Endothelial cell of umbilical vein (primary cell): ENCODE results near the gene ANKRD31. TPM values are rescaled to one million over a fixed set of nuclear protein-coding genes. Genes with fewer than 3 reads are reported as not detected.

Experiments used
- BruUV-seq: library from RNA; stranded (reverse); fragments of 400-500 nt; replicated peaks from 2 replicates; lab custom pipeline; 2021; lab: Mats Ljungman, UMichigan
- CTCF ChIA-PET: fragments of 300-600, 350-600 bp; sonication (Branson Sonifier 250); formaldehyde crosslinking; loops from one replicate; lab custom pipeline; 2021; ENCODE audit warnings: antibody characterized with exemption, inconsistent platforms; lab: Charles Lee
- POLR2A ChIA-PET: fragments of 300-600, 350-600 bp; sonication (Branson Sonifier 250); formaldehyde crosslinking; loops from one replicate; lab custom pipeline; 2021; ENCODE audit warnings: antibody characterized with exemption, inconsistent platforms; lab: Charles Lee
- DNase-seq: peaks from one replicate; pipeline ENCODE4 v3.0.0-alpha.2; 2011; ENCODE audit warnings: low read depth, low spot score
- FAIRE-seq: peaks from 2 replicates; lab custom pipeline; 2011; peaks lifted over from hg19 to GRCh38; lab: Jason Lieb, UNC
- H2AFZ ChIP-seq: 2 replicates; pipeline ENCODE4 v1.6.0; 2012; ENCODE audit warnings: low read depth, low read length, control low read depth, inconsistent platforms
- H3K27ac ChIP-seq: 2 replicates; pipeline ENCODE4 v1.5.1; 2011; ENCODE audit warnings: low read depth, mild to moderate bottlenecking, control low read depth, low read length, moderate library complexity; ENCODE audit not compliant: insufficient read depth
- H3K27me3 ChIP-seq, 2 experiments: 2 replicates each; pipeline versions ENCODE4 v1.6.0 to v1.6.1; 2011; ENCODE audit warnings: low read length in 2 of 2, mixed read lengths in 1 of 2; ENCODE audit not compliant: control insufficient read depth in 2 of 2, insufficient read depth in 2 of 2
- H3K36me3 ChIP-seq, 2 experiments: 2 replicates in 1 of 2; 3 replicates in 1 of 2; pipeline ENCODE4 v1.5.1; 2011; ENCODE audit warnings: low read length in 2 of 2, mild to moderate bottlenecking in 1 of 2, moderate library complexity in 1 of 2; ENCODE audit not compliant: control insufficient read depth in 2 of 2, insufficient read depth in 2 of 2; ENCODE audit errors: extremely low read depth in 1 of 2
- H3K4me1 ChIP-seq: 3 replicates; pipeline ENCODE4 v1.5.1; 2011; ENCODE audit warnings: mild to moderate bottlenecking, low read length; ENCODE audit not compliant: control insufficient read depth, insufficient read depth; ENCODE audit errors: extremely low read depth
- H3K4me2 ChIP-seq: 2 replicates; pipeline ENCODE4 v1.6.1; 2011; ENCODE audit warnings: low read length, control low read depth, mixed read lengths; ENCODE audit not compliant: insufficient read depth
- H3K4me3 ChIP-seq, 3 experiments: fragments of 200-600 bp in 1 of 3; sonication (generic), shearing (Covaris generic) in 1 of 3; replicated peaks in 1 of 3; 2 replicates each; pipeline ENCODE4 v1.5.1; 2011 to 2016; ENCODE audit warnings: control low read depth in 3 of 3, low read length in 3 of 3, mild to moderate bottlenecking in 2 of 3, inconsistent platforms in 1 of 3, low read depth in 1 of 3, moderate library complexity in 1 of 3; ENCODE audit not compliant: insufficient read depth in 1 of 3
- H3K79me2 ChIP-seq: 2 replicates; pipeline ENCODE4 v1.6.0; 2012; ENCODE audit warnings: low read length, inconsistent platforms; ENCODE audit not compliant: control insufficient read depth, insufficient read depth
- H3K9ac ChIP-seq: replicated peaks from 2 replicates; pipeline ENCODE3; 2011; ENCODE audit warnings: low read length, control low read depth; ENCODE audit not compliant: insufficient read depth; ENCODE audit errors: extremely low read depth
- H3K9me1 ChIP-seq: replicated peaks from 3 replicates; pipeline ENCODE4 v1.6.0; 2011; ENCODE audit warnings: mild to moderate bottlenecking, low read length; ENCODE audit not compliant: control insufficient read depth, insufficient read depth; ENCODE audit errors: extremely low read depth
- H3K9me3 ChIP-seq: replicated peaks from 2 replicates; pipeline ENCODE4 v1.5.1; 2012; ENCODE audit warnings: low read length, inconsistent platforms; ENCODE audit not compliant: control insufficient read depth, insufficient read depth
- H4K20me1 ChIP-seq: replicated peaks from 2 replicates; pipeline ENCODE3; 2011; ENCODE audit warnings: mild to moderate bottlenecking, low read length; ENCODE audit not compliant: control insufficient read depth, insufficient read depth; ENCODE audit errors: extremely low read depth
- CTCF ChIP-seq, 2 donors: IDR thresholded peaks; 1 replicate in 1 of 2; 2 replicates in 1 of 2; pipeline ENCODE4 v1.5.1; 2011; ENCODE audit warnings: low read length in 2 of 2, mild to moderate bottlenecking in 2 of 2, moderate library complexity in 2 of 2, control low read depth in 1 of 2, inconsistent platforms in 1 of 2, low read depth in 1 of 2; ENCODE audit not compliant: insufficient read depth in 1 of 2; ENCODE audit errors: extremely low read depth in 1 of 2
- EZH2 ChIP-seq: IDR thresholded peaks from 2 replicates; pipeline ENCODE4 v1.6.1; 2012; ENCODE audit warnings: borderline replicate concordance, low read depth, mild to moderate bottlenecking, moderate library complexity, low read length, inconsistent platforms; ENCODE audit not compliant: severe bottlenecking
- FOS ChIP-seq: IDR thresholded peaks from 2 replicates; pipeline ENCODE4 v1.6.1; 2011; ENCODE audit warnings: mild to moderate bottlenecking, low read length, moderate library complexity, borderline replicate concordance; ENCODE audit not compliant: insufficient read depth
- GATA2 ChIP-seq: IDR thresholded peaks from 2 replicates; pipeline ENCODE4 v1.7.0; 2011; ENCODE audit warnings: low read depth, mild to moderate bottlenecking, moderate library complexity, mixed read lengths, low read length; ENCODE audit not compliant: insufficient read length, insufficient read depth
- JUN ChIP-seq: IDR thresholded peaks from 2 replicates; pipeline ENCODE4 v1.6.1; 2011; ENCODE audit warnings: borderline replicate concordance, low read depth; ENCODE audit not compliant: insufficient read length, insufficient read depth
- MAX ChIP-seq: IDR thresholded peaks from 2 replicates; pipeline ENCODE4 v1.6.1; 2011; ENCODE audit not compliant: insufficient read depth, insufficient read length
- MYC ChIP-seq: IDR thresholded peaks from one replicate; pipeline ENCODE4 v1.6.1; 2011; ENCODE audit warnings: mild to moderate bottlenecking, low read depth, low read length
- POLR2A ChIP-seq: IDR thresholded peaks from 2 replicates; pipeline ENCODE4 v1.6.1; 2012; ENCODE audit warnings: low read depth, mild to moderate bottlenecking, control low read depth, low read length
- POLR2AphosphoS5 ChIP-seq: IDR thresholded peaks from 2 replicates; pipeline ENCODE4 v1.6.1; 2012; ENCODE audit warnings: low read depth, mild to moderate bottlenecking, control low read depth, low read length, moderate library complexity; ENCODE audit not compliant: insufficient read depth
- dilution Hi-C: fragments of 300-500 bp; cut with MboI; formaldehyde crosslinking; loops from one replicate; pipeline ENCODE4 v1.15.0; 2019; ENCODE audit warnings: low sequenced_read_pairs; ENCODE audit not compliant: extremely low pct_ligation_motif_present
- intact Hi-C: fragments of 100-400 bp; cut with micrococcal nuclease; formaldehyde crosslinking; loops from one replicate; pipeline ENCODE4 v1.10.0; 2022
- polyA plus RNA-seq, 4 experiments: library from polyadenylated mRNA; depleted of rRNA in 3 of 4; stranded (reverse) in 3 of 4; unstranded in 1 of 4; fragments of >200 nt; gene quantifications; 2 replicates each; pipeline versions ENCODE4 v1.2.1 to v1.2.3, GENCODE V29; 2011 to 2012; ENCODE audit warnings: missing spikeins in 1 of 4
- total RNA-seq: library from RNA; stranded (reverse); gene quantifications from 2 replicates; pipeline ENCODE4 v1.2.3, GENCODE V29; 2021

The ANKRD31 gene
- total and polyA plus RNA-seq, 2 donors (not counting 3 experiments of a cell fraction or from before 2014, with no cell fraction given): not detected

GRCh38 chr5:75197745-75198144, 38.9 kb downstream of the ANKRD31 start:
- BruUV-seq: no TSS peak
- no peaks in the 10 kb centered on the region for H3K36me3 ChIP-seq
- no peak for DNase-seq
- no peak overlapping the region for H3K4me3 ChIP-seq
- no peak overlapping the region for H2AFZ ChIP-seq
- ChIA-PET CTCF (no interaction called here), POLR2A (no interaction called here)
- H3K79me2 ChIP-seq: no peaks in the 10 kb centered on the region
- dilution Hi-C loops (no loop called here), intact Hi-C loops (no loop called here)
- H3K9ac ChIP-seq: no peak overlapping the region
- no peak for FAIRE-seq
- H3K4me1 ChIP-seq: no peaks in the 10 kb centered on the region
- H4K20me1 ChIP-seq: no peaks in the 10 kb centered on the region
- TF ChIP-seq POLR2A: no peak
- no peak for TF ChIP-seq GATA2
- no peak for TF ChIP-seq MYC
- TF ChIP-seq CTCF (IDR thresholded peaks at IDR 0.05; ENCODE audit: extremely low read depth in 1 of 2, insufficient read depth in 1 of 2, low read depth in 1 of 2, low read length in 2 of 2): no peak
- no peak for TF ChIP-seq FOS
- TF ChIP-seq POLR2AphosphoS5: no peak
- no peaks in the 10 kb centered on the region for H3K9me3 ChIP-seq
- H3K27ac ChIP-seq: no peak overlapping the region
- no peaks in the 10 kb centered on the region for H3K9me1 ChIP-seq
- no peak overlapping the region for H3K4me2 ChIP-seq
- H3K27me3 ChIP-seq: peaks cover 1 to 4% of the 10 kb centered on the region in 2 experiments

DNA sequence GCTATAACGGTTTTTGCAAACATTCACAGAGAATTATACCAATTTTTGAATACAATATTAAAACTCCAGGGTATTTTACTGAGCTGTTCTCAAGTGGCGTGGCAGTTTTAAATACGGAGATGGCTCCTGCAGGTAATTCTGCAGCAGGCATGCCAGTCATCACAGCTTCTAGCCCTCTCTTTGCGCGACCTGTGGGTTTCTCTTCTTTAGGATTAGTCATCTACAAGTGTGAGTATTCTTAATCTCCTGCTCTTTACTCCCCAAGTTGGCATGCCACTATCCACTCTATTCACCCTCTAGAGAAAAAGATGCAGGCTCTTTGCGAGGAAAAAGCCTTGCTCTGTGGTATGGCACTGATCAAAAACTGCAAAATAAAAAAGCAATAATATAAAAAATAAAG, 43.9 kb downstream of the ANKRD31 start:
- H3K4me1 ChIP-seq: no peaks in the 10 kb centered on the region
- ChIA-PET POLR2A (no interaction called here), CTCF (interaction anchor here (0.9 kb wide), 1 partner anchor 982 kb away, joined by 3 read pairs; no protein-coding TSS in a partner anchor)
- no peaks in the 10 kb centered on the region for H3K79me2 ChIP-seq
- no peak overlapping the region for H3K27ac ChIP-seq
- H4K20me1 ChIP-seq: no peaks in the 10 kb centered on the region
- dilution Hi-C loops (no loop called here), intact Hi-C loops (no loop called here)
- no peak for TF ChIP-seq EZH2
- no peak for TF ChIP-seq JUN
- TF ChIP-seq POLR2A: no peak
- no peak for TF ChIP-seq GATA2
- no peak for TF ChIP-seq MAX
- no peak for TF ChIP-seq CTCF (IDR thresholded peaks at IDR 0.05; ENCODE audit: extremely low read depth in 1 of 2, insufficient read depth in 1 of 2, low read depth in 1 of 2, low read length in 2 of 2)
- no peak for TF ChIP-seq MYC
- no peak overlapping the region for H2AFZ ChIP-seq
- no peak overlapping the region for H3K4me3 ChIP-seq
- H3K4me2 ChIP-seq: no peak overlapping the region
- no peaks in the 10 kb centered on the region for H3K9me1 ChIP-seq
- DNase-seq: no peak
- H3K9me3 ChIP-seq: no peaks in the 10 kb centered on the region
- no peak overlapping the region for H3K9ac ChIP-seq
- no peaks in the 10 kb centered on the region for H3K36me3 ChIP-seq
- peaks cover 1 to 16% of the 10 kb centered on the region in 2 experiments for H3K27me3 ChIP-seq
- FAIRE-seq: no peak
- no TSS peak for BruUV-seq
